Caco-2 (cell line): ENCODE data around the gene MPLKIP. TPM values are rescaled to one million over a fixed set of nuclear protein-coding genes. Genes with fewer than 3 reads are reported as not detected.

ENCODE experiments used
- BruUV-seq: library from RNA; stranded (reverse); fragments of 400-500 nt; replicated peaks from 2 replicates; lab custom pipeline; 2021; lab: Mats Ljungman, UMichigan
- CTCF ChIA-PET: fragments of 300-600 bp; sonication (Branson Sonifier 250); formaldehyde crosslinking; loops from one replicate; lab custom pipeline; 2022; ENCODE audit warnings: antibody characterized with exemption; lab: Charles Lee
- POLR2A ChIA-PET: fragments of 300-600 bp; sonication (Branson Sonifier 250); formaldehyde crosslinking; loops from one replicate; lab custom pipeline; 2022; ENCODE audit warnings: antibody characterized with exemption; lab: Charles Lee
- DNase-seq, 2 experiments: peaks; one replicate each; pipeline versions ENCODE4 v3.0.0 to v3.0.0-alpha.2; 2020 to 2022
- H3K27me3 ChIP-seq: replicated peaks from 2 replicates; pipeline ENCODE4 v1.6.0; 2011; ENCODE audit warnings: low read length; ENCODE audit not compliant: control insufficient read depth, insufficient read depth
- H3K36me3 ChIP-seq: 2 replicates; pipeline ENCODE4 v1.5.1; 2011; ENCODE audit warnings: low read length; ENCODE audit not compliant: control insufficient read depth, insufficient read depth
- H3K4me1 ChIP-seq: fragments of 250-450 bp; sonication (Bioruptor Pico); 2 replicates; pipeline ENCODE4 v1.5.1; 2020; ENCODE audit warnings: mild to moderate bottlenecking
- H3K4me3 ChIP-seq: 2 replicates; pipeline ENCODE4 v1.5.1; 2011; ENCODE audit warnings: low read depth, mild to moderate bottlenecking, control low read depth, low read length
- H3K9me3 ChIP-seq: fragments of 250-450 bp; sonication (Bioruptor Pico); 2 replicates; pipeline ENCODE4 v1.5.1; 2020; ENCODE audit warnings: mild to moderate bottlenecking, moderate library complexity
- H3K27ac Mint-ChIP-seq: one replicate; pipeline ENCODE4 v1.8.0; 2022; ENCODE audit warnings: mixed read lengths; ENCODE audit not compliant: unreplicated experiment
- H3K27me3 Mint-ChIP-seq: one replicate; pipeline ENCODE4 v1.8.0; 2022; ENCODE audit warnings: mixed read lengths; ENCODE audit not compliant: insufficient read depth, unreplicated experiment
- H3K36me3 Mint-ChIP-seq: one replicate; pipeline ENCODE4 v1.8.0; 2022; ENCODE audit warnings: mild to moderate bottlenecking, mixed read lengths; ENCODE audit not compliant: insufficient read depth, unreplicated experiment
- H3K4me1 Mint-ChIP-seq: one replicate; pipeline ENCODE4 v1.8.0; 2022; ENCODE audit warnings: low read depth, mixed read lengths; ENCODE audit not compliant: unreplicated experiment
- H3K4me3 Mint-ChIP-seq: one replicate; pipeline ENCODE4 v1.8.0; 2022; ENCODE audit warnings: mild to moderate bottlenecking, moderate library complexity, mixed read lengths; ENCODE audit not compliant: unreplicated experiment
- H3K9me3 Mint-ChIP-seq: one replicate; pipeline ENCODE4 v1.8.0; 2022; ENCODE audit warnings: mixed read lengths; ENCODE audit not compliant: unreplicated experiment
- CTCF ChIP-seq, 2 experiments: fragments of 200-600 bp in 1 of 2; IDR thresholded peaks; 1 replicate in 1 of 2; 2 replicates in 1 of 2; pipeline versions ENCODE4 v1.5.1 to v1.8.0; 2011 to 2022; ENCODE audit warnings: antibody characterized with exemption in 1 of 2, control low read depth in 1 of 2, inconsistent platforms in 1 of 2, low read depth in 1 of 2, low read length in 1 of 2, mild to moderate bottlenecking in 1 of 2, moderate library complexity in 1 of 2; ENCODE audit not compliant: insufficient read depth in 1 of 2, severe bottlenecking in 1 of 2, unreplicated experiment in 1 of 2
- intact Hi-C: fragments of 100-400 bp; cut with micrococcal nuclease; formaldehyde crosslinking; loops from one replicate; pipeline ENCODE4 v1.10.0; 2022; ENCODE audit not compliant: unreplicated experiment
- total RNA-seq: library from RNA; stranded (reverse); gene quantifications from 2 replicates; pipeline ENCODE4 v1.2.3, GENCODE V29; 2022

MPLKIP gene
- total RNA-seq, 1 experiment from 2014 or later = 34.0 TPM

GRCh38 chr7:40095695-40096327 is 38.6 kb downstream of the MPLKIP start:
- H3K4me1 Mint-ChIP-seq = peaks cover 4% of the 10 kb centered on the region
- intact Hi-C loops = no loop called here
- no peaks in the 10 kb centered on the region for H3K9me3 ChIP-seq
- no peak overlapping the region for H3K4me3 Mint-ChIP-seq
- ChIA-PET POLR2A (no interaction called here), CTCF (interaction anchor here (0.6 kb wide), 1 partner anchor 483 kb away, joined by 3 read pairs; no protein-coding TSS in a partner anchor)
- H3K4me1 ChIP-seq = peaks cover 19% of the 10 kb centered on the region
- H3K27ac Mint-ChIP-seq = no peak overlapping the region
- TF ChIP-seq CTCF (IDR thresholded peaks at IDR 0.05; ENCODE audit: insufficient read depth in 1 of 2, low read depth in 1 of 2, low read length in 1 of 2, severe bottlenecking in 1 of 2, unreplicated experiment in 1 of 2) = no peak
- DNase-seq = no peak
- H3K9me3 Mint-ChIP-seq = no peaks in the 10 kb centered on the region
- peaks cover 48% of the 10 kb centered on the region for H3K36me3 Mint-ChIP-seq
- H3K36me3 ChIP-seq = no peaks in the 10 kb centered on the region
- BruUV-seq = no TSS peak
- H3K27me3 Mint-ChIP-seq = no peaks in the 10 kb centered on the region
- no peaks in the 10 kb centered on the region for H3K27me3 ChIP-seq
- H3K4me3 ChIP-seq = no peak overlapping the region

- peaks cover 54% of the 10 kb centered on the region for H3K36me3 Mint-ChIP-seq
- Histone ChIP-seq H3K27me3 (no peaks in the 10 kb centered on the region), H3K4me3 (no peak overlapping the region), H3K36me3 (no peaks in the 10 kb centered on the region), H3K4me1 (peaks cover 17% of the 10 kb centered on the region), H3K9me3 (no peaks in the 10 kb centered on the region)
- no peaks in the 10 kb centered on the region for H3K9me3 Mint-ChIP-seq
- intact Hi-C loops = no loop called here
- ChIA-PET POLR2A (interaction anchor here (0.6 kb wide), 1 partner anchor 420 kb away, joined by 17 read pairs; no protein-coding TSS in a partner anchor), CTCF (interaction anchor here (0.6 kb wide), 1 partner anchor 484 kb away, joined by 3 read pairs; no protein-coding TSS in a partner anchor)
- BruUV-seq = no TSS peak
- no peak for DNase-seq
- H3K27ac Mint-ChIP-seq = no peak overlapping the region
- H3K4me3 Mint-ChIP-seq = no peak overlapping the region
- peaks cover 4% of the 10 kb centered on the region for H3K4me1 Mint-ChIP-seq
- no peak for TF ChIP-seq CTCF (IDR thresholded peaks at IDR 0.05; ENCODE audit: insufficient read depth in 1 of 2, low read depth in 1 of 2, low read length in 1 of 2, severe bottlenecking in 1 of 2, unreplicated experiment in 1 of 2)
- no peaks in the 10 kb centered on the region for H3K27me3 Mint-ChIP-seq
Observed at GRCh38 chr7:40095230-40095629, 39.2 kb downstream of the MPLKIP start.

- no peaks in the 10 kb centered on the region for H3K36me3 ChIP-seq
- Mint-ChIP-seq H3K36me3 (peaks cover 67% of the 10 kb centered on the region), H3K27ac (no peak overlapping the region), H3K9me3 (no peaks in the 10 kb centered on the region), H3K4me1 (peaks cover 4% of the 10 kb centered on the region), H3K4me3 (no peak overlapping the region), H3K27me3 (no peaks in the 10 kb centered on the region)
- peaks cover 13% of the 10 kb centered on the region for H3K4me1 ChIP-seq
- ChIA-PET POLR2A (no interaction called here), CTCF (interaction anchor here (0.7 kb wide), 1 partner anchor 42 kb away, joined by 7 read pairs; no protein-coding TSS in a partner anchor)
- TF ChIP-seq CTCF (IDR thresholded peaks at IDR 0.05; ENCODE audit: insufficient read depth in 1 of 2, low read depth in 1 of 2, low read length in 1 of 2, severe bottlenecking in 1 of 2, unreplicated experiment in 1 of 2) = no peak
- H3K4me3 ChIP-seq = no peak overlapping the region
- intact Hi-C loops = no loop called here
- BruUV-seq = no TSS peak
- H3K27me3 ChIP-seq = no peaks in the 10 kb centered on the region
- DNase-seq = no peak
- no peaks in the 10 kb centered on the region for H3K9me3 ChIP-seq
Observed at GRCh38 chr7:40093631-40094350, 40.6 kb downstream of the MPLKIP start.
